ENCODE measurements around the gene VWF.

VWF gene

DNA sequence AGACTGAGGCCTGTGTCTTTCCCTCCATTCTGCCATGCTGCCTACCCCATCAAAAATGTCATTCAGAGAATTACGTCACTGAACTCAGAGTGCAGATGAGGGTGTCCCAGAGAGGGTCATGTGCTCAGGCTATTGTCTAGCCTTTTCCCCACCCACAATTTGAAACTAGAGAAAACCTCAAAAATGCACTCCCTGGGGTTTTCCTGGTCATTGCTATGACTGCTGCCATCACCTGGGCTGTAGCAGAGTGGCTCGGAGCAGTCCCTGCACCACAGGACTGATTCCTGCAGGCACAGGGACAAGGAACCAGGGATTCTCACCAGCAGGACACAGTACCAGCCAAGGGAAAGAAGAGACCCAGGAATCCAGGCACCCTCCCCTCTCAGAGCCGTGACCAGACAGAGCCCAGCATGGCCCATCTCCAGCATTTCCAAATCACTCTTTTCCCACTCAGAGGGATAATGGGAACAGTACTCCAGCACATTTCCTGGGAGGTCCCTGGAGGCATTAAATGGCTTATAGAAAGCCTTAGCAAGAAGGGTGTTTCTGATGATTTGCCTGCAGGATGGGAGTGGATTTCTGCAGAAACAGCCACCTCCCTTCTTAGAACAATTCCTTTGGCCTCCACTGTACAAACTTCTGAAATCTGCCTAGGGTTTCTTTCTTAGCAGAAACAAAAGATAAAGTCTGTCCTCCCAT, 45.9 kb downstream of the VWF start:
- no peak for DNase-seq (ENCODE audit: low read depth, low spot score)

DNA sequence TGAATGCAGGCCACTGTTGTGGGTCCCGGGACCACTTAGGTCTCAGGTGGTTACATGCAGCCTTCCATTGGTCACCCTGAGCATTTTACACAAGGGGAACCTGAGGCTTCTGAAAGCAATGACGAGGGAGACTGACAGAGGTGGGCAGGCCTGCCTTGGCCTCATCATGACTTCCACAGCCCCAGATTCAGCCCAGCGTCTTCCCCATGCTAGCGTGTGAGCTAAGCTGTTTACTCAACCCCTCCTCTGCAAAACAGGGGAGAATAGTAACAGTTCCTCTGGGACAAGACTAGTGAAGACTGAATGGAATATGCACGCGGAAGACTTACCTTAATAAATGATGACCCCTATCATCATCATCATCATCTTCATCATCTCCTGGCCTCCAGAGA, 46.8 kb downstream of the VWF start:
- DNase-seq (ENCODE audit: low read depth, low spot score): no peak

DNA sequence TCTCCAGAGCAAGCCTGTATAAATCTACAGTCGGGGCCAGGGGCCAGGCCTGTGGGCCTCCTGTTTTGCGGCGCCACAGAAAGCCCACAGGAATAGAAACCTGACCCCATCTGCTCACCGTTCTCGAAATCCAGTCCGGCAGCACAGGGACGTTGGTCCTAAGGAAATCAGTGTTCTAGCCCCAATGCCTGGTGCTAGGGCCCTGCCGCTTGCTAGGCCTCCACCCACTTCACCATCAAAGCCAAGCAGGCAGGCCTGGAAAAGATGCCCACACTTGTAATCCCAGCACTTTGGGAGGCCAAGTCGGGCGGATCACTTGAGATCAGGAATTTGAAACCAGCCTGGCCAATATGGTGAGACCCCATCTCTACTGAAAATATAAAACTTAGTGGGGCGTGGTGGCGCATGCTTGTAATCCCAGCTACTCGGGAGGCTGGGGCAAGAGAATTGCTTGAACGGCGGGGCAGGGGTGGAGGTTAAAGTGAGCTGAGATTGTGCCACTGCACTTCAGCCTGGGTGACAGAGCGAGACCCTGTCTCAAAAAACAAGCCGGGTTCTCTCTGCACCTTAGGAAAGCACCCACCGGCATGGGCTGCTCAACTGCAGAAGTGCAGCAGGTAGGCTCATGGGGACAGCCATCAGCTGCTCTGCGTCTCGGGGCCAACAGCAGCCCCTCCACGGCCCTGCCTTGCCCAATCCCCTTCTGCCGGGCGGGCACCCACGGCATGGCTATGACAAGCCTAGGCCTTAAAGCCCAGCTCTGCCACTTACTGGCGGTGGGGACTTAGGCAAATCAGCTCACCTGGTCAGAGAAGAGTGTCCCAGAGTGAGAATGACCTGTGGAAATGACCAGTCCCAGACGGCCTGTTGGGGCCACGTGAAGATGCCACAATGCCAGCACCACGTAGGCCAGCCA, 47.4 kb downstream of the VWF start:
- no peak for DNase-seq (ENCODE audit: low read depth, low spot score)

GRCh38 chr12:6076346-6076745, 48.1 kb downstream of the VWF start:
- DNase-seq (ENCODE audit: low read depth, low spot score): no peak

- no peak for DNase-seq (ENCODE audit: low read depth, low spot score)
Observed at GRCh38 chr12:6074979-6075585, 49.4 kb downstream of the VWF start.

DNA sequence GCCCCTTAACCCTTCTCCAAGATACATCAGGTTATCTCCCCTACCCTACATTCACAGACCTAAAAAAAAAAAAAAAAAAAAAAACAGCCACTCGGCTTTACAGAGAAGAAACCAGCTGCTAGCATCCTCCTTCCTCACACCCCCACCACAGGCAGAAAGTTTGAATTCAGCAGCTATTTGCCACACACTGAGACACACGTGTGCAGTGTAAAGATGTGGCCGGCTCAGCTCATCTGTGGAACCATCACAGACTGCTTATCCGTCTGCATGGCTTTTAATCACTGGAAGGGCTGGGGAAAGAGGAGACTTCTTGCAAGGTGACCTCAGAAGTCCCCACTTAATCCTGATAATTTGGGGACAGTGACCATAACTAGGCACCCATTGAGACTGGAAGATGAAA, 50.0 kb downstream of the VWF start:
- no peak for DNase-seq (ENCODE audit: low read depth, low spot score)

- no peak for DNase-seq (ENCODE audit: low read depth, low spot score)
Observed at GRCh38 chr12:6073426-6073825, 51.0 kb downstream of the VWF start.

DNA sequence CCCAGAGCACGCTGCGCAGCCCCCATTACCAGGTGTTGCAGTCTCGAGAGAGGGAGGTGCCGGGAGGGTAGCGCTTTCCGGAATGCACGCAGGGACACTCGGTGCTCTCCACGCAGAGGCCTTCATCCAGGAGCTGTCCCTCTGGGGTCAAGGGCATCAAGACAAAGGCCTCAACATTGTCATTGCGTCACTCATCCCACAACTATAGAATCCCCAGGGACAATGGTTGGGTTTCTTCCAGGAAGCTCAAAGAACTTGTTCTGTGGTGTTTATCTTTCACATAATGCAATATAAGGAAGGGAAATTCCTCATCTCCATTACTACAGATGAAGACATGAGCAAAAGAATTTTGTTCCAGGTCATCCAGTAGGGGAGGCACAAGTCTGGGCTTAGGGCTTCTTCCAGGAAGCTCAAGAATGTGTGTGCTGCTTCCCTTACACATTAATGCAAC, 52.1 kb downstream of the VWF start:
- DNase-seq (ENCODE audit: low read depth, low spot score): no peak

GRCh38 chr12:6071589-6071988, 52.9 kb downstream of the VWF start:
- DNase-seq (ENCODE audit: low read depth, low spot score): no peak

GRCh38 chr12:6070472-6071257, 53.8 kb downstream of the VWF start:
- DNase-seq (ENCODE audit: low read depth, low spot score): no peak

GRCh38 chr12:6069437-6070093, 54.9 kb downstream of the VWF start:
- DNase-seq (ENCODE audit: low read depth, low spot score): no peak

GRCh38 chr12:6068227-6068626, 56.2 kb downstream of the VWF start:
- no peak for DNase-seq (ENCODE audit: low read depth, low spot score)

- no peak for DNase-seq (ENCODE audit: low read depth, low spot score)
Observed at GRCh38 chr12:6067152-6067916, 57.1 kb downstream of the VWF start.

DNA sequence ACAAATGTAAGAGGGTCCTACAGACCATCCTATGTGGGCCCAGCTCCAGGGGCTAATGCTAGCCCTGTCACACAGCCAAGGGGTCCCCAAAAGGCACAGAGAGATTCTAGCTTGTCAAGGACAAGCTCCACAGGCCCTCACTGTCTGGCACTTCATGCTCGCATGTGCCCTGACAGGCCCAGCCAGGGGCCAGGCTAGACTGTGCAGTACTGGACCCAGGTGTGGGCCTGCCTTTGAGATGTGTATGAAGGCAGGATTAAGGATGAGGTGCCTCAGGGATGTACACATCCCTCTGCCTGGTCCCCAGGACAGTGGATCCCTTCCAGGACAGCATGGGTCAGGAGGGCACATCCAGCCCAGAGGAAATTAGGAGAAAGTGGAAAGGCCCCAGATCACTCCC, 57.8 kb downstream of the VWF start:
- no peak for DNase-seq (ENCODE audit: low read depth, low spot score)

GRCh38 chr12:6065863-6066199, 58.6 kb downstream of the VWF start:
- no peak for DNase-seq (ENCODE audit: low read depth, low spot score)

GRCh38 chr12:6065131-6065862, 59.2 kb downstream of the VWF start:
- no peak for DNase-seq (ENCODE audit: low read depth, low spot score)

DNA sequence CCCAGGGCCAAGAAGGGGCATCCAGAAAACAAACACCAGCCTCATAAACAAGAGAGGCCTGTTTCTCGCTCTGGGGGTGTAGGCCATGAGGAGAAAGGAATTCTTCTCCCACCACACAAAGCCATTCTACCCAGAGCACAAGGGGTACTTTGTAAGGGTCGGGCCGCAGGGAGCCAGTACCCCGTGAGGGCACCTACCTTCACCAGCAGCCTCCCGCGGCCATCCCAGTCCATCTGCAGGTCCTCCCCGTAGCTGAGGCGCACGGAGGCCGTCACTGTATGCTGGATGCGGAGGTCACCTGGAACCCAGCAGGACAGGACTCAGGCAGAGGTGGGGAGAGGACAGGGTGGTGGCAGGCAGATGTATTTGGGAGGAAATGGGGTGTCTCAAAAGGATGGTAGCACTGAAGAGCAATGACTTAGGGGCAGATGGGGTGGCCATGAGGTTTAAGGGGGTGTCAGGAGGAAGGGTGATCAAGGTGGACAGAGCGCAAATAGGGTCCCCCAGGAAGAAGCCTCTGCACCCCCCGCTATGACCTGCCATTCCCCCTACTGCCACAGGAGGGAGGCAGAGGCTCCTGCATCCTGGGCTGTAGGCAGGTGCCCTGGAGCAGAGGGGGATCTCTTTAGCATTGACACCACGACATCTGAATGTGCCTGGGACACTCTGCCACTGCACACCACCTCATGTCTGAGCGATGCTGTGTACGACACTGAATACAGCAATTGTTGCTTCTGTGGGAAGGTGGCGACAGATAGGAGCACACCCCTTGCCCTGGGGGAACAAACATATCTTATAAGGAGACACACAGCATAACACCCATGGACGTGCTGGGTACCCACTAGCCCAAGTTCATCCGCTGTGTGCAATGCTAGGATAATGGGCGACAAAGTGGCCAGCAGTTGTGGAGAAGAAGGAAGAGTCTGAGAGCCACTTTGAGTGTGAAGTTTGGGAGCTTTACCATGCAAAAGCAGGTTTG, 61.4 kb downstream of the VWF start:
- DNase-seq (ENCODE audit: low read depth, low spot score): peak; percentile 40

DNA sequence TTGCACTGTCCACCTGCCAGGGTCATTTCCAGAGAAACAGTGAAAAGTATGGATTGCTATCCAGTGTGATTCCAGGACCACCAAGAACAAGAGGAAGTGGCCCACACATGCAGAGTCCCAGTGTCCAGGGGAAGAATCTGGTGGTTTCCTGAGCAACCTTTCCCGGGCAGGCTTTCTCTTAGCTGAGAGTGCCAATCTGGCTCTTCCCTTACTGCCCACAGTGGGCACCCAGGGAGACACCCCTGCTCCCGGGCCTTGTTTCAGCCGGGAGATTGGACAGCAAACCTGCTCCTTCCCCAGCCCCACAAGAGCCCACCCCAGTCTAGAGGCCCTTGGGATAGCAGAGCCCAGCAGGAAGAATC, 62.1 kb downstream of the VWF start:
- DNase-seq (ENCODE audit: low read depth, low spot score): no peak

DNA sequence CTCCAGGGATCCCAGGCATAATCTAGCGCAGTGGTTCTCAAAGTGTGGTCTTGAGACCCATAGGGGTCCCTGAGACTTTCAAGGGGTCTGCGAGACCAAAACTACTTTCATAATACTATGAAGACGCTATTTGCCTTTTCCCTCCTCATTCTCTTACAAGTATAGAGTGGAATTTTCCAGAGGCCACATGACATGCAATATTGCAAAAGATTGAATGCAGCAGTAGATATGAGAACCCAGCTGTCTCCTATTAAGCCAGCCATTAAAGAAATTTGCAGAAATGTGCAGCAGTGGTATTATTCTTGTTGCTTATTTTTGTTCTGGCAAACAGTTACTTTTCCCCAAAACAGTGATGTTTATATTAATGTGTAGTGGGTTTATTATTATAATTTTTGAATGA, 62.8 kb downstream of the VWF start:
- DNase-seq (ENCODE audit: low read depth, low spot score): no peak
